HG03066 (cell line): Measurements from ENCODE around the gene MYO18B.
"Not testable (repeated sequence)": the region's sequence is repeated elsewhere in the genome, so short reads cannot be mapped to it uniquely, and the experiment has no call there.

ENCODE experiments used
- ATAC-seq: cut with Tn5 transposase; IDR thresholded peaks from one replicate; pipeline ENCODE4 v1.9.1; 2021; ENCODE audit warnings: low read depth; ENCODE audit not compliant: unreplicated experiment

MYO18B gene

DNA sequence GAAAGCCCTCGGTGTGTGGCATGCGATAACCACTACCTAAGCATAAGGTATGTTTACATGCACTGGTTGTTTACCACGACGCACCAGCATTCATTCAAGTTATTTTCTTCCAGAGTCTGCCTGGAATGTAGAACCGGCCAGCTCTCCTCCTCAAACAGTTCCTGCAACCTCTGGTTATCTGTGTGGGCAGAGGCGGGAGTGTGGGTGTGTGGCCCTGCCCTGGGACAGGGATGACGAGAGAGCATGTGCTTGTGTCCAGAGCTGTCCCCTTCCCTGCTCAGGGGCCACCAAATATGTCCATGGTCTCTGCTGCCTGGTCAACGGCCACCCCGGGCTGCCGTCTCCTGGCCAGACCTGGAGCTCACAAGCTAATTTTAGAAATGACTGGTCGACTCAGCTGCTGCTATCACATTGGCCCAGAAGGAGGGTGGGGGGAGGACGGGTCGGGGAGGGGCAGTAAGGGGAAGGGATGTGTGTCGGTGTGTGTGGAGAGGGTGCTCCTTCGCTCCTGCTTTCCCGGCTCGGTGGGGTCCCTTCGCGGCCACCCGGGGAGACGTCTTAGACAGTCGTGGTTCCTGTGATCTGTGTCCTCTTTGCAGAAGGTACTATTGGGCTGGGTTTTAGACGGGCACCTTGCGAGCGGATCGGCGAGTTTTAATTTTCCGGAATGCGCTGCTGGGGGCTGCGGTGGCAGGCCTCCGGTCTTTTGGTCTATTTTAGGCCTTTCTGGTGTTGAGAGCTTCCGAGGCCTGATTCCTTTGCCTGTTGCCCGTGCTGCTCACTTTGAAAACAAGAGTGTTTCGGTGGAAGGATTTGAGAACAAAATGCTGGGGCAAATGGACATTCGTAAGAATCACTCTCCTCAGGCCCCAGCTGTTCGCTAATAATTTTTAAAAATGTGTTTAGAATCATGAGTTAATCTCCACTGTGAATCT lies at the start of gene MYO18B:
Gene MYO18B (plus strand): TSS at position 497 of the 935 bp plus-strand sequence. CDS start 18,905 bp downstream, outside the sequence.
- ATAC-seq: no peak

GRCh38 chr22:25692397-25693267 lies 49.4 kb upstream of the MYO18B start:
- ATAC-seq: no peak

- ATAC-seq: no peak
Measured at GRCh38 chr22:25693268-25693565, 48.8 kb upstream of the MYO18B start.

DNA sequence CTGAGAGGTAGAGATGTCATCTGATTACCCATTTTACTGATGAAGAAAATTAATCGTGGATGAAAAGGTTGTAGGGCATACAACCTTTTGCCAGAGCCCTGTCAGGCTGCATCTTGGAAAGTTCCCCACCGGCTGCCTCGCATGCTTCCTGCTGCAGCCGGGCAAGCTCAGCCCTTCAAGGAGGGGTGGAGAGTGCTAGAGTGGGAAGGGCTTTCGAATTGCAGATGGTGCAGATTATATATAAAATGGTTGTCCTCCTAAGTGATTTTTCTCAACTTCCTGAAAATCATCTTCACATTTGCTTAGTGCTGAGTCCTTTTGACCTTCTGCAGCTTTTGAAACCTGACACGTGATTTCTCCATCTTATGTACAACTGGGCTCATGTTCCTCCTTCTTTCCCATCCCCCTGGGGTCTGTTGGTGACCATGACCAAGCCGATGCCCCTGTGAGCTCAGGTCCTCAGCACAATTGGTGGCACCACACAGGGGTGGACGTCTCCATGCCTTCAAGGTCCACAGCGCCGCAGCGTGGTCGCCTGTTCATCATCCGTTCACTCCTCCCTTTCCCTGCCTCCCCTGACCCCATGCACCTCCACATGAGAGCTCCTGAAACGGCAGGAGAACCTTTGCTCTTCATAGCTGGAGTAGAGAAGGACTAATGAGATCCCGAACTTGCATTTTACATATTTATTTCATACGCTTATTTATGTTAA lies 47.6 kb upstream of the MYO18B start:
- ATAC-seq: no peak

DNA sequence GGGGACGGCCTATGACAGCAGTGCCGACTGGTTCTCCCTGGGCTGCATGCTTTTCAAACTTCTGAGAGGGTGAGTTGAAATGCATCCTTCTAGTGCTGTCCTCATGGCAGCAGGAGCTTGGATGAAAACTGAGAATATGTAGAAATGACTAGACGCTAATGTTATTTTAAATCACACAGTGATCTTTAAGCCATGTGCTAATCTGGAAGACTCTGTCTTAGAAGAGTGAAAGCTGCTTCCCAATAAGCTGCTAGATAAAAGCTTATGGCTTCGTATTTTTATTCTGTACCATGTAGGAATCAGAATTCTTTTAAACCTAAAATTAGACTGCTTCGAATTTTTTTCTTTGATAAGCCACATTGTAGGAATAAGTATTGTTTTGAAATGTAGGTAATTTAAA lies 46.8 kb upstream of the MYO18B start:
- ATAC-seq: no peak

GRCh38 chr22:25696763-25697162 lies 45.2 kb upstream of the MYO18B start:
- no peak for ATAC-seq

DNA sequence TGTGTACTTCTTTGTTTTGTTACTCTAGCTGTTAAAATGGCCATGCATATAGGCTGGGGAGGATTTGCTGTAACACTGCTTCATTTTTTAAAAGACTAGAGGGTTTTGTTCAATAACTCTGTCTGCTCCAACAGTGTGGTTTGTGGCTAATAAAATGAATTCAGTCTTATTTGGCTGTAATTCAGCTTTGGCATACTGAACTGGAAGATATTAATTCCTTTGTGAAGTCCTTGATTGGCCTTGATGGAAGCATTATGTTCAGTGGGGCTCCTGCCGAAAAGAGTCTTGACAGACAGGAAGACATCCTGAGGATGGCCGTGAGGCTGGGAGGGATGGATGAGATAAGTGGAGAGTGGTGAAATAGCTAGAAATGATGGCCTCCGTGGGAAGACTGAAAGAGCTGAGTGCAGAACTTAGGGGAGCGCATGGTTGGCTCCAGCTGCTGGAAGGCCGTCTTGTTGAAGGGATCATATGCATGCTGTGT lies 44.8 kb upstream of the MYO18B start:
- no peak for ATAC-seq

GRCh38 chr22:25697978-25698377 lies 44.0 kb upstream of the MYO18B start:
- no peak for ATAC-seq

DNA sequence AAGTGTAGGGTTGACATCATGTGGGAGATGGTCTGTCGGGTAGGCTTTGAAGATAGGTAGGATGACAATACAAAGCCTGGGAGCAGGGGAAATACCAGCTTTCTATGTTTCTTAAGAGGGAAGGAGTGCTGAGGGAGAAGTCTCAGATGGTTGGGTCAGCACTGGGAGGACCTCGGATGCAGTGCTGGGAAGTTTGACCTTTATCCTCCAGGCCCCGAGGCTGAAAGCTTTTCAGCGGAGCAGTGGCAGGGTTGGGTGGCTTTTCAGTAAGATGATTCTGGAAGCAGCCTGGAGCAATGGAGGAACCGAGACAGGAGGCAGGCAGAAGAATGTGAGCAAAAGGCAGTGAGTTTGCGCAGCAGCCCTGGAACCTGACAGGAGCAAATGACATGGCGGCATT lies 43.5 kb upstream of the MYO18B start:
- no peak for ATAC-seq

GRCh38 chr22:25698978-25699377 lies 43.0 kb upstream of the MYO18B start:
- ATAC-seq: no peak

DNA sequence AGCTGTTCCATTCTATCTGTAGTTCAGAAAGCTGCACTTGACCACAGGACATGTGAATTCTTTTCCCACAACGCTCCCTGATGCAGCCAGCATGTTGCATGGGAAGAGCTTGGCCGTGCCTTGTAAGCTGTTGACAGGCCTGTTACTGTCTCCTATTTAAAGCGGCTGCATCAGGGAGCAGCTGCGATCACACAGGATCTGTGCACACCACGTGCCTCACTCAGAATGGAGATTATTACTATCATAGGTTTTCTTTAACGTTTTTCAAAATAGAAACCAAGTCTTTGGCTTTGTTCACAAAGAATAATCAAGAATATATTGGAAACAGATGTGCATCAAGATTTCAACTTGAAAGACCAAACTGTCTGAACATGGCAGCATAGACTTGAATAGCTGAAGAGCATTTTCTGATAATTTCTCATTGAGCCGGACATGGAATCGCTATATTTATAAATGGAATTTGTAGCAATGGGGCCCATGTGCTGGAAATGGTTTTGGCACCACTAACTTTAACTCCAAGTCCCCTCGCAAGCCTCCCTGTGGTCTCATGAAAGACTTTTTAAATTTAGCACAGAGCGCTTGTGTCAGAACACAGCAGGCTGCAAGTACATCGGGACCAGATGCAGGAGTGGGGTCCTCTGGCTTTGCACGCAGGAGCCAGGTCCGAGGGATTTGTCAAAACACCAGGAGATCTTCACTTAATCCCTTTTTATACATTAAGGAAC lies 40.8 kb upstream of the MYO18B start:
- ATAC-seq: no peak

- ATAC-seq: no peak
Measured at GRCh38 chr22:25702040-25702439, 39.9 kb upstream of the MYO18B start.

DNA sequence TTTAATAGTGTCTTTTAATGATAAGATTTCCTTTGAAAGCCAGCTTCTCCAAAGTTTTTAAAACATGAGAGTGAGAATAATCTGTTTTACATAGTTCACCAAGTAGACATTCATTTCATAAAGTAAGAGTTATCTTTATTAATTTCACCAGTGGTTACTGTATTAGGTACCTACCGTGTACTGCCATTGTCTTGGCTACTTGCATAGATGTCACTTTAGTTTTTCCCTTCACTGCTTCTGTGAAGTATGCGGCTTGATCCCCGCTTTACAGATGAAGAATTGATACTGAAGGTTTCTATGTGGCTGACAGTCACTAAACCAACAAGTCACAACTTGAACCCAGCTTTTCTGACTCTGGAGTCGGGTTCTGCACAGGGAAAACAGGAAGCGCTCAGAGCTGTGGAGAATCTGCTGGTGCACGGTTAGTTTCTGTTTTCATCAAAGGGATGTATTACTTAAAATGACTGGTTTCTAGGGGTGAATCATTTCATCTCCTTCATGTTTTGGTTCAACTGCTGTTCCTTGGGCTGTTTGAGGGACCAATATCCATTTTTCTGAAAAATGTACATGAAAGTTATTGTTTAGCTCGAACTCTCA lies 39.3 kb upstream of the MYO18B start:
- ATAC-seq: no peak

GRCh38 chr22:25704701-25705100 lies 37.3 kb upstream of the MYO18B start:
- ATAC-seq: no peak

DNA sequence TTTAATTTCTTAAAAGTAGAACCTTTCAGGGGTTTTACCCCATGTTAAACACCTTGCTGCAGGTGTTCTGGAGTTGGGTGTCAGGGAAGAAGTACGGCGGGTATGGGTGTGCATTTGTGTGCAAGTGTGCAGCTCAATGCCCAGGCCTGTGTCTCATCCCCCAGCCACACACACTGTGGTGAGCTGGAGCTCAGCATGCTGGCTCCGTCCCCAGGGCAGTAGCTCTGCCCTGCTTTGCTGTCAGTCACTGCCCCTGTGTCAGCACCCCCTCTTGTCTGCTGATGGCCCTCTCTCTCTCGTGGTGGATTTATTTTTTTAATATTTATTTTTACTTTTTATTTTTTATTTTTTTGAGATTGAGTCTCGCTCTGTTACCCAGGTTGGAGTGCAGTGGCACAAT lies 35.8 kb upstream of the MYO18B start:
- ATAC-seq: no peak

GRCh38 chr22:25708430-25708829 lies 33.6 kb upstream of the MYO18B start:
- ATAC-seq: not testable (repeated sequence)

DNA sequence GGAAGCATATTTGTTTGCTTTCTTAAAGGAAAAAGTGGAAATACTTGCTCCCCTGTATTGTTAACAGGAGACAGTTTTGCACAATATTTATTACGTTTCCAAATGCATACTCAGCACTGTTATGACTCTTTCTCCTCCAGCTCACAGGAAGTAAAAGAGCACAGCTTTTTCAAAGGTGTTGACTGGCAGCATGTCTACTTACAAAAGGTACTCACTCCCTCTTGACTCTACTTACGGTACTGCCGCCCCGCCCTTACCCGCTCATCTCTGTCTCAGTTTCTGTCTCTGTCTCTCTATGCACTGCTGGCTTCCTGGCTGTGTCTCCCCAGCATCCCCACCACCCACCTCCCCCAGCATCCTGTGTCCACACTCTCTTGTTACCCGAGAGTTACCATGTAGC lies 32.2 kb upstream of the MYO18B start:
- ATAC-seq: no peak

GRCh38 chr22:25710501-25710900 lies 31.5 kb upstream of the MYO18B start:
- ATAC-seq: no peak

- no peak for ATAC-seq
Measured at GRCh38 chr22:25711491-25711890, 30.5 kb upstream of the MYO18B start.
